ENCODE measurements around the gene SPATA33. TPM values are rescaled to one million over a fixed set of nuclear protein-coding genes. Genes with fewer than 3 reads are reported as not detected.

SPATA33 gene
- total and polyA plus RNA-seq, 2 donors (not counting 1 experiment from before 2014, with no cell fraction given) = 3.6 to 15.0 TPM

DNA sequence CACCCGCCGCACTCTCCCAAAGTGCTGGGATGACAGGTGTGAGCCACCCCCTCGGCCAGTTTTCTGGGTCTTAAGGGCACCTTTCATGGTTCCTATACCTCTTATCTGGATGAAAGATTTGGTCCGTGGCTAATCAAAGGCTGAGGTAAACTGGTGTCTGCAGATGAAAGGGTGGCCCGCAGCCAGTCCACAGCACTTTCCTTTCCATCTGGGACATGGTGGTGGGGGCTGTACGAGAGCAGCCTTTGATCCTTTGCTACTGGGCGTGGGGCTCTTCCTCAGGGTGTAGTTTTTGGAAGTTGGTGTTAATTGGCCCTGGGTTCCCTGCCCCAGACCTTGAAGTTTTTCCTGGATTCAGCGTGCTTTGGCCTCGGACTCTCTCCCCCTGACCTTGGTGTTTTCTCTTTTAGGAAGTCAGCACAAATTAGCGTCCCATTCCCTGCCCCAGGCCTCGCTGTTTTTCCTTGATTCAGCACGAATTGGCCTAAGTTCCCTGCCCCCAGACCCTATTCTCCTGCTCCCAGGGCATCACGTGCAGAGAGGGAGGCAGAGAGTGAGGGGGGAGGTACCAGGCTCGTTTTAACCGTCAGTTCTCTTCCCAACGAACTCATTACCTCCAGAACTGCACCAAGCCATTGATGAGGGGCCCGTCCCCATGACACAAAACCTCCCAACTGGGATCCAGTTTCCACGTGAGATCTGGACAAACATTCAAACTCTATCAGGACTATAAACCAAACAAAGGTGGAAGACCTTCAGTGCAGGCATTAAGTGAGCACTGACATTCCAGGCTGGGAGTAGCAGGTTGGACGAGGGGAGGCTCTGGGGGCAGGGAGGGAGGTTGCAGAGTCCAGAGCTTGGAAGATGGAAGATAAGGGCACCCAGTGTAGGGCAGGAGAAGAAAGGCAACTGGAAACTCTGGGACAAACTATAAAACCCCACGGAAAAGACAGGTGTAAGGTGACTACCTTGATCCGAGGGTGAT, 32.6 kb upstream of the SPATA33 start:
- intact Hi-C loops (cut with micrococcal nuclease) = no loop called here
- Histone ChIP-seq H3K4me2 (replicated peaks; ENCODE audit: low read depth, low read length, poor library complexity, severe bottlenecking) (no peak overlapping the region), H3K9me3 (ENCODE audit: control extremely low read depth in 1 of 3, control insufficient read depth in 2 of 3, insufficient read depth in 1 of 3, low read length in 2 of 3) (peaks cover 0 to 7% (median 0%) of the 10 kb centered on the region in 3 donors), H2AFZ (ENCODE audit: insufficient read depth, low read depth, low read length, poor library complexity, severe bottlenecking) (no peak overlapping the region), H3K27ac (ENCODE audit: low read length in 2 of 2) (no peak overlapping the region), H3K4me1 (ENCODE audit: control insufficient read depth in 2 of 2, insufficient read depth in 2 of 2, low read length in 2 of 2) (no peaks in the 10 kb centered on the region), H3K36me3 (replicated peaks in 1 of 2; ENCODE audit: control extremely low read depth in 1 of 2, control insufficient read depth in 1 of 2, extremely low read depth in 1 of 2, insufficient read depth in 2 of 2, low read length in 1 of 2) (no peaks in the 10 kb centered on the region), H3K79me2 (ENCODE audit: control insufficient read depth, insufficient read depth, low read length) (no peaks in the 10 kb centered on the region), H4K20me1 (ENCODE audit: control insufficient read depth, insufficient read depth, low read length, poor library complexity, severe bottlenecking) (no peaks in the 10 kb centered on the region), H3K4me3 (ENCODE audit: control extremely low read depth in 1 of 5, extremely low read depth in 1 of 5, insufficient read depth in 1 of 5, low read depth in 2 of 5, low read length in 4 of 5) (no peak overlapping the region), H3K9ac (ENCODE audit: low read length) (no peak overlapping the region), H3K27me3 (replicated peaks in 1 of 4; ENCODE audit: control extremely low read depth in 1 of 4, control insufficient read depth in 3 of 4, insufficient read depth in 4 of 4, low read length in 3 of 4) (no peaks in the 10 kb centered on the region)
- Mint-ChIP-seq H3K27me3 (peaks cover 6% of the 10 kb centered on the region), H3K4me1 (no peaks in the 10 kb centered on the region), H3K27ac (no peak overlapping the region), H3K9me3 (ENCODE audit: insufficient read depth) (no peaks in the 10 kb centered on the region), H3K4me3 (no peak overlapping the region)
- DNase-seq (no peak), ATAC-seq (ENCODE audit: low read depth) (no peak)
- TF ChIP-seq CTCF (IDR thresholded peaks at IDR 0.05) (no peak), EZH2 (IDR thresholded peaks at IDR 0.05; ENCODE audit: borderline replicate concordance, insufficient read depth, low read depth, low read length, poor library complexity, severe bottlenecking) (no peak)
- CTCF ChIA-PET = no interaction called here
- POLR2A ChIA-PET = interaction anchor here (0.6 kb wide), 1 partner anchor 176 kb away, joined by 10 read pairs; no protein-coding TSS in a partner anchor
- WGBS (ENCODE audit: insufficient coverage) = 90% methylated on average over 13 of the region's 21 CpGs

Measured in B cell (primary cell).